Measurements from ENCODE around the gene ZMYND8. TPM values are rescaled to one million over a fixed set of nuclear protein-coding genes. Genes with fewer than 3 reads are reported as not detected.

Gene ZMYND8
- total and polyA plus RNA-seq, 2 donors: 15.6 to 29.0 TPM

Small RNA genes lying within 50 kb of the gene (small RNA-seq; reads per million reads assigned to genes)
- not detected for gene MIR3616

Other genes starting within 250 kb of the ZMYND8 start
- 54.5 TPM for gene NCOA3, start 145.2 kb upstream of the ZMYND8 start, total RNA-seq
- 13.7 TPM for gene NCOA3, start 145.2 kb upstream of the ZMYND8 start, polyA plus RNA-seq

Data from urinary bladder (tissue), 2 donors.